BJ (cell line): ENCODE measurements around the gene PRR23E. TPM values are rescaled to one million over a fixed set of nuclear protein-coding genes. Genes with fewer than 3 reads are reported as not detected.

Source experiments
- CTCF ChIA-PET: fragments of 350-600 bp; formaldehyde crosslinking; extraction: SDS; loops from one replicate; lab custom pipeline; 2021; ENCODE audit warnings: antibody characterized with exemption, inconsistent platforms; lab: Yijun Ruan, JAX
- POLR2A ChIA-PET: fragments of 300-600 bp; sonication (Branson Sonifier 250); formaldehyde crosslinking; extraction: SDS; loops from one replicate; lab custom pipeline; 2021; ENCODE audit warnings: antibody characterized with exemption; lab: Charles Lee
- DNase-seq: peaks from one replicate; pipeline ENCODE4 v3.0.0-alpha.2; 2011; ENCODE audit warnings: low read depth
- H3K27me3 ChIP-seq: 2 replicates; pipeline ENCODE4 v1.6.0; 2011; ENCODE audit warnings: low read length; ENCODE audit not compliant: control insufficient read depth, insufficient read depth
- H3K36me3 ChIP-seq: 2 replicates; pipeline ENCODE4 v1.5.1; 2011; ENCODE audit warnings: low read length; ENCODE audit not compliant: control insufficient read depth, insufficient read depth
- H3K4me3 ChIP-seq: 2 replicates; pipeline ENCODE4 v1.5.1; 2011; ENCODE audit warnings: low read depth, mild to moderate bottlenecking, control low read depth, low read length
- polyA plus RNA-seq: library from polyadenylated mRNA; depleted of rRNA; stranded (reverse); fragments of >200 nt; gene quantifications from 2 replicates; pipeline ENCODE4 v1.2.3, GENCODE V29; 2011
- TF ChIP-seq, protein P1 (sequence below): IDR thresholded peaks from 2 replicates; pipeline ENCODE4 v1.5.1; 2011; ENCODE audit warnings: low read depth, mild to moderate bottlenecking, control low read depth, inconsistent platforms, low read length, moderate library complexity; ENCODE audit not compliant: insufficient read depth

PRR23E gene
- polyA plus RNA-seq, 1 experiment, result not detected

DNA sequence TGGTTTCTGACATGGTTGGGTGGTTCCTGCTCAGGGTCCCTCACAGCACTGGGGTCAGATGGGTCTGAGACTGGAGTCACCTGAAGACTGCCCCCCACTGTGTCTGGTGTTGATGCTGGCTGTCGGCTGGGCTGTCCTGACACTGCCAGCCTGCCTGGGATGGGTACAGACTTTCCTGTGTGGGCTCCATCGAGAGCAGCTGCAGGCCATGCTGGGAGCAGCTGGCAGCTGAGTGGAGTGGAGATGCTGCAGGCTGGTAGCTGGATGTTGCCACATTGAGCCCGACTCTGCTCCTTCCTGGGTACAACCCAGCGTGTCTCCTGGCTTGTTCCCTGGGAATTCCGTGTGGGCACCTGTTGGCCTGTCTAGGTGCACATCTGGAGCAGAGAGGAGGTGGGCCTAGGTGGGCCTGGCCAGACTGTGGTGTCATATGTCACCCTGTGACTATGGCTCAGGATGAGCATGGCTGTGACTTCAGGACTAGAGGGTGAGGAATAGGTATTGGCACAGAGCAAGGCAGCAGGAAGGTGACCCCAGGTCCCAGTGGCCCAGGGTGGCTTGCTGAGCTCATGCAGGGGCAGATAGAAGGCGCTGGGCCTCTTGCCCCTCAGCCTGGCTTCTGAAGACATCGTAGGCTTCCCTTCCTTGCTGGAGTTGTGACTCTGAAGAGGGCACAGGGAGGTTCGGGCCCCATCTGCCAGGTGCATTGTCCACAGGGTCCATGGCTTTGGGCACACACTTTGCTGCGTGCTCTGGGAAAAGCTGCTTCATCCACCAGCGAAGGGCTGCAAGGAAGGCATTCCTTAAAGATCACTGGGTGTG lies 40.0 kb upstream of the PRR23E start:
- TF ChIP-seq, protein P1, sequence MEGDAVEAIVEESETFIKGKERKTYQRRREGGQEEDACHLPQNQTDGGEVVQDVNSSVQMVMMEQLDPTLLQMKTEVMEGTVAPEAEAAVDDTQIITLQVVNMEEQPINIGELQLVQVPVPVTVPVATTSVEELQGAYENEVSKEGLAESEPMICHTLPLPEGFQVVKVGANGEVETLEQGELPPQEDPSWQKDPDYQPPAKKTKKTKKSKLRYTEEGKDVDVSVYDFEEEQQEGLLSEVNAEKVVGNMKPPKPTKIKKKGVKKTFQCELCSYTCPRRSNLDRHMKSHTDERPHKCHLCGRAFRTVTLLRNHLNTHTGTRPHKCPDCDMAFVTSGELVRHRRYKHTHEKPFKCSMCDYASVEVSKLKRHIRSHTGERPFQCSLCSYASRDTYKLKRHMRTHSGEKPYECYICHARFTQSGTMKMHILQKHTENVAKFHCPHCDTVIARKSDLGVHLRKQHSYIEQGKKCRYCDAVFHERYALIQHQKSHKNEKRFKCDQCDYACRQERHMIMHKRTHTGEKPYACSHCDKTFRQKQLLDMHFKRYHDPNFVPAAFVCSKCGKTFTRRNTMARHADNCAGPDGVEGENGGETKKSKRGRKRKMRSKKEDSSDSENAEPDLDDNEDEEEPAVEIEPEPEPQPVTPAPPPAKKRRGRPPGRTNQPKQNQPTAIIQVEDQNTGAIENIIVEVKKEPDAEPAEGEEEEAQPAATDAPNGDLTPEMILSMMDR, result no peak
- DNase-seq, result no peak
- CTCF ChIA-PET, result interaction anchor here (0.6 kb wide), 1 partner anchor 14 kb away, joined by 3 read pairs; no protein-coding TSS in a partner anchor
- no peaks in the 10 kb centered on the region for H3K36me3 ChIP-seq
- H3K27me3 ChIP-seq, result peaks cover 5% of the 10 kb centered on the region
- POLR2A ChIA-PET, result no interaction called here
- no peak overlapping the region for H3K4me3 ChIP-seq

DNA sequence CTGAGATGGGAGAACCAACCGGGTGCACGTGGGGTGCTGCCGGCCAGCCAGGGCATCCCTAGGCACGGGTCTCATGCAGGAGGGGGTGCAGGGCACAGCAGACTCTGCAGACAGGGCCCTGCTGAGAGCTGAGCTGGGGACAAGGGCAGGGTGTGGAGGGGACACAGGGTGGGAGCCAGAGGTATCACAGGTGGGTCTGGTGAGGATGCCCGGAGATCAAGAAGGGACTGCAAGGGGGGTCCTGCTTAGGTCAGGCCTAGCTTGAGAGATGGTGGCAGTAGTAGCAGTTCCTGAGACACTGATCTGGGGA lies 39.5 kb upstream of the PRR23E start:
- CTCF ChIA-PET, result no interaction called here
- H3K27me3 ChIP-seq, result peaks cover 5% of the 10 kb centered on the region
- no peak overlapping the region for H3K4me3 ChIP-seq
- TF ChIP-seq, protein P1, result no peak
- POLR2A ChIA-PET, result no interaction called here
- DNase-seq, result no peak
- H3K36me3 ChIP-seq, result no peaks in the 10 kb centered on the region

DNA sequence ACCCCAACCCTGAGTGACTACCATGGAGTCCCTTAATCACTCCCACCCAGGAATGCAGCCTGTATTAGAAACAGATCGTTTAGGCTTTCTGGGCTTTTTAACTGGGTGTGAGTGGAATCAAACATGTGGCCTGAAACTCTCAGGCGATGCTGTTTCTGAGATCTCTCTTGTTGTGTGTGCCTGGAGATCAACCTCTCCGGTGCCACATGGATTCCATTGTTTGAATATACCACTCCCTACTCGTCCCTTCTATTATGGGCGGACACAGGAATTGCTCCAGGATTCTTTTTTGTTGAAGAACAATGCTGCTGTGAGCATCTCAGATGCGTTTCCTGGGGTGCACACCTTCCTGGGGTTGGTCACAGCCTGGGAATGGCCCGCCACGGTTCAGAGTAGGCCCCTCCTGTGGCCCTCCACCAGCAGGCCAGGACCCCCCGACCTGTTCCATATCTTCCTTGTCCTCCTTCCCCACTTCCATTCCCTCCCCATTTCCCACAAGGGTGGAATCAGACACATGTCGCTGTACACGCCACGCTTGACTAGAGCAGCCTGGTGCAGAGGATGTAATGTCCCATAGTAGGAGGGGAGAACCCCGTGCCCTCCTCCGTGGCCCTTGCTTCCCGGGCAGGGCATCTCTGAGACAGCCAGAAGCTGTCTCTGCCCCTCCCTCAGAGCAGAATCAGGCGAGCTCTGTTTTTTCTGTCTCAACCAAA lies 36.4 kb upstream of the PRR23E start:
- H3K4me3 ChIP-seq, result no peak overlapping the region
- TF ChIP-seq, protein P1, result no peak
- no peaks in the 10 kb centered on the region for H3K36me3 ChIP-seq
- ChIA-PET CTCF (no interaction called here), POLR2A (no interaction called here)
- no peak for DNase-seq
- H3K27me3 ChIP-seq, result peaks cover 4% of the 10 kb centered on the region

DNA sequence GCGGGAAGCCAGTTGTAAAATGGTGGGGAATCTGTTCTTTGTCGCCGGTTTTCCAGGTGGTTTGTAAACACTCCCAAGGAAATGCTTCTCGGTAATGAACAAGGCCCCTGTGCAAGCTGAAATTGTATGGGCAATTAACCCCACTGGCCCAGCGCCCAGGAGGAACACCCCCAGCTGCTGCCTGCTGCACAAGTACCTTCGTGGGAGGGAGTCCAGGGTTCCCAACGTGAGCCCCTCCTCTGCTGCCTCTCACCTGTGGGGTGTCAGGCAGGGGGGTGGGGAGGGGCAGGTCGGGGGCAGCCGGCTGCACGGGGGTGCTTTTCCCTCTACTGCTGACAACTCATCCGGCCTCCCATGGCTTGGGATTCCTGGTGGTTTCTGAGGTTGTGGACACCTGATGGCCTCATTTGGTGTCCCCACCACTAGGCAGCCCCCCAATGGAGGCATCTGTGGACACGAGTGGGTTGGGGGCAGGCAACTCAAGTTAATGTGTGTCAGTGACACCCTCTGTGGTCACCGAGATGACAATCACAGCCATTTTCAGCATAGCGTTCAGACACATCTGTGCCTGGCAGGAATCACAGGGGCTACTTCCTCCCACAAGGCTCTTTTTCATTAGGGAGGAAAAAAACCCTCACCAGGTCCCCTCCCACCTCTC lies 35.6 kb upstream of the PRR23E start:
- ChIA-PET CTCF (no interaction called here), POLR2A (no interaction called here)
- Histone ChIP-seq H3K4me3 (no peak overlapping the region), H3K27me3 (peaks cover 4% of the 10 kb centered on the region), H3K36me3 (no peaks in the 10 kb centered on the region)
- TF ChIP-seq, protein P1, result no peak
- no peak for DNase-seq
